Transverse colon (tissue), 3 donors: ENCODE data around the gene CLEC4F.

ENCODE experiments used
- POLR2A ChIP-seq: fragments of 450-650 bp; IDR thresholded peaks from one replicate; pipeline ENCODE4 v1.6.1; 2016; ENCODE audit warnings: antibody characterized with exemption, mild to moderate bottlenecking, moderate library complexity
- TF ChIP-seq, protein P1 (sequence below), 5 experiments: fragments of 200-600 bp in 3 of 5; fragments of 450-650 bp in 2 of 5; sonication (generic) in 3 of 5; IDR thresholded peaks; 1 replicate in 2 of 5; 2 replicates in 3 of 5; pipeline ENCODE4 v1.5.1; 2016 to 2017; ENCODE audit warnings: antibody characterized with exemption in 5 of 5, inconsistent platforms in 3 of 5, mild to moderate bottlenecking in 2 of 5, moderate library complexity in 1 of 5

DNA sequence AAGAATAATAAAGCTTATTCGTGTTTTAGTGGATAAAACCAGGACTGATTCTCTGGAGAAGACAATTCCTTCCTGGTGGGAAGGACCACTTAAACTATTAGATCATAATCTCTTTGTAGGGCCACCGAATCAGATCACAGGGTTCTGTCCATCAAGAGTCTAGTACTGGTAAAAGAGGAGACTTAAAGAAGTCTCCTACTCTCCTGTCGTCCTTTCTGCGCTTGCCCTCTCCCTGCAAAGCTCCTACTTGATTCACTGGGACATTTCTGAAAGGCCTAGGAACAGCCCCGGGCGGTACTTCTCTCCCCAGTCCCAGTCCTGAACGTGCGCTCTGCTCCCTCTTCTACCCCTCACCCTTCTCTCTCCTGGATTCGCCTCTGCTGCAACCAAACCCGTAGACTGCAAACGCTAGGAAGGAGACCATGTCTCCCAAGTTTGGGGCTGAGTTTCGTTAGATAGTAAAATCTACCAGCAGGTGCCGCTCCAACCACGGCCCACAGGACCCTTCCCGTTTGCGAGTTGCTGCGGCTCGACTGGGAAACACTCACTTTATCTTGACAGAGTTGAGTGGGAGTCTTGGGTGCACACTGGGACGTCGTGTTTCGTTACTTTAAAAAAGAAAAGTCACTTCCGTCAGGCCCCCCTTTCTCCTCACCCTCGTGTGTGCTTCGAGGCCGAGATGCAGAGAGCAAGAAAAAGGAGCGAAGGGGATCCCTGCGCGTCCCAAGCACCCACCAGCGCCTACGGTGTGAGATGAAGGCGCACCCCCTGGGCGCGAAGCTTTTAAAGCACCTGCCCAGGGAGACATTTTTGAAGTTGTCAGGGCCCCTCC, 30.9 kb downstream of the CLEC4F start:
- TF ChIP-seq, protein P1, sequence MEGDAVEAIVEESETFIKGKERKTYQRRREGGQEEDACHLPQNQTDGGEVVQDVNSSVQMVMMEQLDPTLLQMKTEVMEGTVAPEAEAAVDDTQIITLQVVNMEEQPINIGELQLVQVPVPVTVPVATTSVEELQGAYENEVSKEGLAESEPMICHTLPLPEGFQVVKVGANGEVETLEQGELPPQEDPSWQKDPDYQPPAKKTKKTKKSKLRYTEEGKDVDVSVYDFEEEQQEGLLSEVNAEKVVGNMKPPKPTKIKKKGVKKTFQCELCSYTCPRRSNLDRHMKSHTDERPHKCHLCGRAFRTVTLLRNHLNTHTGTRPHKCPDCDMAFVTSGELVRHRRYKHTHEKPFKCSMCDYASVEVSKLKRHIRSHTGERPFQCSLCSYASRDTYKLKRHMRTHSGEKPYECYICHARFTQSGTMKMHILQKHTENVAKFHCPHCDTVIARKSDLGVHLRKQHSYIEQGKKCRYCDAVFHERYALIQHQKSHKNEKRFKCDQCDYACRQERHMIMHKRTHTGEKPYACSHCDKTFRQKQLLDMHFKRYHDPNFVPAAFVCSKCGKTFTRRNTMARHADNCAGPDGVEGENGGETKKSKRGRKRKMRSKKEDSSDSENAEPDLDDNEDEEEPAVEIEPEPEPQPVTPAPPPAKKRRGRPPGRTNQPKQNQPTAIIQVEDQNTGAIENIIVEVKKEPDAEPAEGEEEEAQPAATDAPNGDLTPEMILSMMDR (IDR thresholded peaks at IDR 0.05) = peak in 4 of 5 experiments; percentile 11 to 38 (median 33)
- TF ChIP-seq POLR2A = no peak
